Neuronal stem cell (in vitro differentiated cells): ENCODE results near the gene DIPK1A.
"Not testable (repeated sequence)": the region's sequence is repeated elsewhere in the genome, so short reads cannot be mapped to it uniquely, and the experiment has no call there.

Source experiments
- DNase-seq: peaks from one replicate; pipeline ENCODE4 v3.0.0-alpha.2; 2013; ENCODE audit warnings: low spot score
- H2AFZ ChIP-seq: one replicate; pipeline ENCODE4 v1.6.1; 2013; ENCODE audit warnings: mild to moderate bottlenecking, low read length, inconsistent platforms
- H2AK5ac ChIP-seq: 2 replicates; pipeline ENCODE4 v1.6.1; 2013; ENCODE audit warnings: low read depth, mild to moderate bottlenecking, inconsistent platforms, low read length, moderate library complexity, mixed read lengths
- H2BK120ac ChIP-seq: 2 replicates; pipeline ENCODE4 v1.6.1; 2013; ENCODE audit warnings: low read depth, mild to moderate bottlenecking, inconsistent platforms, low read length, moderate library complexity, mixed read lengths
- H2BK12ac ChIP-seq: one replicate; pipeline ENCODE4 v1.6.1; 2013; ENCODE audit warnings: low read length, inconsistent platforms
- H2BK15ac ChIP-seq: 2 replicates; pipeline ENCODE4 v1.6.1; 2013; ENCODE audit warnings: mild to moderate bottlenecking, low read length, inconsistent platforms, mixed read lengths
- H2BK5ac ChIP-seq: one replicate; pipeline ENCODE4 v1.6.1; 2013; ENCODE audit warnings: inconsistent platforms, mild to moderate bottlenecking, low read length, moderate library complexity
- H3K14ac ChIP-seq: one replicate; pipeline ENCODE4 v1.6.1; 2013; ENCODE audit warnings: low read length, inconsistent platforms
- H3K18ac ChIP-seq: 2 replicates; pipeline ENCODE4 v1.6.1; 2013; ENCODE audit warnings: low read length, inconsistent platforms
- H3K23ac ChIP-seq: 2 replicates; pipeline ENCODE4 v1.6.1; 2013; ENCODE audit warnings: low read depth, mild to moderate bottlenecking, mixed read lengths, low read length, inconsistent platforms; ENCODE audit not compliant: poor library complexity
- H3K27ac ChIP-seq: replicated peaks from 3 replicates; pipeline ENCODE4 v1.5.1; 2013; ENCODE audit warnings: low read length, inconsistent platforms
- H3K27me3 ChIP-seq, 3 experiments: 2 replicates each; pipeline ENCODE4 v1.6.1; 2013; ENCODE audit warnings: low read length in 3 of 3, mild to moderate bottlenecking in 2 of 3, inconsistent platforms in 1 of 3, low read depth in 1 of 3, mixed read lengths in 1 of 3, moderate library complexity in 1 of 3; ENCODE audit not compliant: control insufficient read depth in 3 of 3, insufficient read depth in 3 of 3
- H3K36me3 ChIP-seq, 2 donors: replicated peaks in 1 of 2; 2 replicates each; pipeline ENCODE4 v1.6.1; 2013; ENCODE audit warnings: low read length in 2 of 2; ENCODE audit not compliant: control insufficient read depth in 2 of 2, insufficient read depth in 2 of 2
- H3K4ac ChIP-seq: 2 replicates; pipeline ENCODE4 v1.6.1; 2013; ENCODE audit warnings: inconsistent platforms, mild to moderate bottlenecking, low read length, moderate library complexity
- H3K4me1 ChIP-seq, 2 donors: 1 replicate in 1 of 2; 2 replicates in 1 of 2; pipeline ENCODE4 v1.6.1; 2013; ENCODE audit warnings: low read length in 2 of 2, low read depth in 1 of 2; ENCODE audit not compliant: control insufficient read depth in 2 of 2, insufficient read depth in 1 of 2
- H3K4me2 ChIP-seq: one replicate; pipeline ENCODE4 v1.6.1; 2013; ENCODE audit warnings: mild to moderate bottlenecking, low read length, inconsistent platforms; ENCODE audit not compliant: insufficient read depth, poor library complexity, severe bottlenecking
- H3K4me3 ChIP-seq, 2 donors: 2 replicates each; pipeline ENCODE4 v1.5.1; 2013; ENCODE audit warnings: low read length in 2 of 2, mild to moderate bottlenecking in 2 of 2, inconsistent platforms in 1 of 2, moderate library complexity in 1 of 2
- H3K79me1 ChIP-seq: one replicate; pipeline ENCODE4 v1.6.1; 2013; ENCODE audit warnings: low read depth, mild to moderate bottlenecking, inconsistent platforms, low read length, moderate library complexity
- H3K9ac ChIP-seq: one replicate; pipeline ENCODE4 v1.6.1; 2013; ENCODE audit warnings: mild to moderate bottlenecking, low read depth, low read length, inconsistent platforms; ENCODE audit not compliant: poor library complexity
- H3K9me3 ChIP-seq, 2 donors: replicated peaks in 1 of 2; 2 replicates each; pipeline versions ENCODE3 to v1.6.1; 2013; ENCODE audit warnings: low read length in 2 of 2, mild to moderate bottlenecking in 2 of 2, inconsistent platforms in 1 of 2, low read depth in 1 of 2, mixed read lengths in 1 of 2, moderate library complexity in 1 of 2; ENCODE audit not compliant: control insufficient read depth in 2 of 2, insufficient read depth in 1 of 2
- H4K8ac ChIP-seq: one replicate; pipeline ENCODE4 v1.6.1; 2013; ENCODE audit warnings: low read depth, mild to moderate bottlenecking, inconsistent platforms, low read length, moderate library complexity
- H4K91ac ChIP-seq: one replicate; pipeline ENCODE4 v1.6.1; 2013; ENCODE audit warnings: low read length, low read depth, mild to moderate bottlenecking, inconsistent platforms; ENCODE audit not compliant: poor library complexity
- WGBS, 2 donors: extraction: QIAGEN DNeasy Blood & Tissue Kit; methylation state at CpG; one replicate each; pipeline ENCODE4 v1.1.7; 2013; ENCODE audit warnings: missing lambda C conversion rate in 2 of 2, mixed read lengths in 1 of 2; ENCODE audit not compliant: insufficient read length in 2 of 2, insufficient replicate concordance in 1 of 2; ENCODE audit errors: extremely low coverage in 2 of 2; 5-methylcytosine and 5-hydroxymethylcytosine counted together

DIPK1A gene

GRCh38 chr1:92980732-92981647 lies 19.7 kb upstream of the DIPK1A start:
- no peaks in the 10 kb centered on the region for H3K27me3 ChIP-seq
- no peak overlapping the region for H3K14ac ChIP-seq
- no peak overlapping the region for H2BK12ac ChIP-seq
- DNase-seq = no peak
- H2BK120ac ChIP-seq = no peak overlapping the region
- H3K36me3 ChIP-seq = no peaks in the 10 kb centered on the region
- no peak overlapping the region for H3K23ac ChIP-seq
- WGBS, 2 donors = no CpG with 5 or more reads among the region's 8 CpGs
- H2BK5ac ChIP-seq = no peak overlapping the region
- no peak overlapping the region for H4K91ac ChIP-seq
- H3K9ac ChIP-seq = no peak overlapping the region
- no peaks in the 10 kb centered on the region for H3K4me1 ChIP-seq
- H2AFZ ChIP-seq = no peak overlapping the region
- H3K4ac ChIP-seq = no peak overlapping the region
- H3K79me1 ChIP-seq = no peaks in the 10 kb centered on the region
- no peak overlapping the region for H3K18ac ChIP-seq
- H2BK15ac ChIP-seq = no peak overlapping the region
- H3K4me2 ChIP-seq = no peak overlapping the region
- no peak overlapping the region for H3K27ac ChIP-seq
- no peak overlapping the region for H3K4me3 ChIP-seq
- no peaks in the 10 kb centered on the region for H3K9me3 ChIP-seq
- H2AK5ac ChIP-seq = no peak overlapping the region
- no peak overlapping the region for H4K8ac ChIP-seq

GRCh38 chr1:92975551-92976232 lies 14.4 kb upstream of the DIPK1A start:
- Histone ChIP-seq H3K27me3 (peaks cover 0 to 14% (median 0%) of the 10 kb centered on the region in 3 experiments), H3K18ac (no peak overlapping the region), H3K4me2 (no peak overlapping the region), H3K27ac (no peak overlapping the region), H4K8ac (no peak overlapping the region), H3K4ac (no peak overlapping the region), H2BK12ac (no peak overlapping the region), H3K14ac (no peak overlapping the region), H2BK5ac (no peak overlapping the region), H4K91ac (no peak overlapping the region), H3K4me1 (no peaks in the 10 kb centered on the region), H3K79me1 (no peaks in the 10 kb centered on the region), H3K9me3 (no peaks in the 10 kb centered on the region), H2BK120ac (no peak overlapping the region), H2BK15ac (no peak overlapping the region), H2AK5ac (no peak overlapping the region), H3K9ac (no peak overlapping the region), H3K36me3 (no peaks in the 10 kb centered on the region), H3K4me3 (no peak overlapping the region), H2AFZ (no peak overlapping the region), H3K23ac (no peak overlapping the region)
- no peak for DNase-seq
- no CpG with 5 or more reads among the region's 7 CpGs for WGBS, 2 donors

- not testable (repeated sequence) for H3K14ac ChIP-seq, H3K23ac ChIP-seq, H3K36me3 ChIP-seq, H3K4me2 ChIP-seq, H2BK5ac ChIP-seq, H3K9me3 ChIP-seq, H2AFZ ChIP-seq, H2BK15ac ChIP-seq, H3K9ac ChIP-seq, DNase-seq, H3K27ac ChIP-seq, H2BK12ac ChIP-seq, H2BK120ac ChIP-seq, H3K4me1 ChIP-seq, H4K8ac ChIP-seq, H4K91ac ChIP-seq, H3K4me3 ChIP-seq, H2AK5ac ChIP-seq, H3K79me1 ChIP-seq, H3K4ac ChIP-seq, H3K18ac ChIP-seq
- H3K27me3 ChIP-seq = peaks cover 0 to 17% (median 0%) of the 10 kb centered on the region in 3 experiments
- no CpG with 5 or more reads among the region's 5 CpGs for WGBS, 2 donors
Observed at GRCh38 chr1:92974112-92974511, 12.8 kb upstream of the DIPK1A start.

- Histone ChIP-seq H3K4ac (no peak overlapping the region), H3K14ac (no peak overlapping the region), H2AFZ (no peak overlapping the region), H3K27ac (no peak overlapping the region), H4K8ac (no peak overlapping the region), H2AK5ac (no peak overlapping the region), H3K18ac (no peak overlapping the region), H2BK5ac (no peak overlapping the region), H3K79me1 (no peaks in the 10 kb centered on the region), H3K9ac (no peak overlapping the region), H3K9me3 (no peaks in the 10 kb centered on the region), H3K4me2 (no peak overlapping the region), H2BK15ac (no peak overlapping the region), H3K4me1 (no peaks in the 10 kb centered on the region), H3K36me3 (no peaks in the 10 kb centered on the region), H3K27me3 (peaks cover 0 to 17% (median 0%) of the 10 kb centered on the region in 3 experiments), H3K4me3 (no peak overlapping the region), H3K23ac (no peak overlapping the region), H4K91ac (no peak overlapping the region), H2BK120ac (no peak overlapping the region), H2BK12ac (no peak overlapping the region)
- WGBS, 2 donors = no CpG with 5 or more reads among the region's 6 CpGs
- no peak for DNase-seq
Observed at GRCh38 chr1:92973203-92973897, 12.1 kb upstream of the DIPK1A start.
